Activated CD8-positive, alpha-beta memory T cell treated with anti-CD3 and anti-CD28 coated beads, Interleukin-2, amount 50 U/mL, for 4 hours (primary cell): ENCODE data around the gene ARL4A.
"Not testable (repeated sequence)": the region's sequence is repeated elsewhere in the genome, so short reads cannot be mapped to it uniquely, and the experiment has no call there.

Source experiments
- DNase-seq: peaks from one replicate; pipeline ENCODE4 v3.0.0-alpha.2; 2020

The ARL4A gene

DNA sequence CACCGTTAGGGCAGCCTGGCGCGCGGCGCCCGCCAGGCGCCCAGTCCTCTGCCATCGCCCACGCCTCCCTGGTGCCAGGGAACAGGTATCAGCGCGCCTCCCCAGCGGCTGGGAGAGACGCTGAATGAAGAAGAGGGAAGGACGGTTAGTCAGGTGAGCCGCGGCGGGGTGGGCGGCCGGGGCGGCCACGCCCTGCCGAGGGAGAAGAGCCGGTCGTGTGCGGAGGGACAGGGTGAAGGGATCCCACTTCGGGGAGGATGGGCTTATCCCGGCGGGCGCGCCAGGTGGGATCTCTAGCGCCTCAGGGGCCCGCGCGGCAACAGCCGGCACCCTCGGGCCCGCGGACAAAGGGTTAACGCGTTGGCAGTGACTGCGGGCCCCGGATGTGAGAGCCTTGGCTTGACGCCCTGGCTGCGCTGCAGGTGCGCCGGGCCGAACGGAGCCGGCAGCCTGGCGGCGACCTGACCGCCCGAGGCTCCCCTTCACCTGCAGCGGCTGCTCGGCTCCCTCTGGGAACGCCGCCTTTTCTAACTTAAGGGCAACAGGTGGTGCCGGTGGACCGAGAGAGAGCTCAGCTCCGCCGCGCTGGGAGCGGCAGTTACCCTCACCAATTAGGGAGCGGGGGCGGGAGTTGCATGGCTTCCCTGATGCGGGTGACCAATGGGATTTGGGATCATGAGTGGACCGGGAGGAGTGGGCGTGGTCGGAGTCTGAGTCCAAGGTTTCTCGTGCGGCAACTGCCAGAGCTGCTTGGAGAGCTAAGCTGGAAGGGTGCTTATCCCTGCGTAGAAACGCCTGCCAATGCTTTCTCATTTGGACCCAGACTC, at the start of gene ARL4A:
Gene ARL4A, plus strand, starts transcription at position 743 of the 827 bp plus-strand sequence. CDS start 622 bp downstream, outside the sequence.
- peak; percentile 87 for DNase-seq

DNA sequence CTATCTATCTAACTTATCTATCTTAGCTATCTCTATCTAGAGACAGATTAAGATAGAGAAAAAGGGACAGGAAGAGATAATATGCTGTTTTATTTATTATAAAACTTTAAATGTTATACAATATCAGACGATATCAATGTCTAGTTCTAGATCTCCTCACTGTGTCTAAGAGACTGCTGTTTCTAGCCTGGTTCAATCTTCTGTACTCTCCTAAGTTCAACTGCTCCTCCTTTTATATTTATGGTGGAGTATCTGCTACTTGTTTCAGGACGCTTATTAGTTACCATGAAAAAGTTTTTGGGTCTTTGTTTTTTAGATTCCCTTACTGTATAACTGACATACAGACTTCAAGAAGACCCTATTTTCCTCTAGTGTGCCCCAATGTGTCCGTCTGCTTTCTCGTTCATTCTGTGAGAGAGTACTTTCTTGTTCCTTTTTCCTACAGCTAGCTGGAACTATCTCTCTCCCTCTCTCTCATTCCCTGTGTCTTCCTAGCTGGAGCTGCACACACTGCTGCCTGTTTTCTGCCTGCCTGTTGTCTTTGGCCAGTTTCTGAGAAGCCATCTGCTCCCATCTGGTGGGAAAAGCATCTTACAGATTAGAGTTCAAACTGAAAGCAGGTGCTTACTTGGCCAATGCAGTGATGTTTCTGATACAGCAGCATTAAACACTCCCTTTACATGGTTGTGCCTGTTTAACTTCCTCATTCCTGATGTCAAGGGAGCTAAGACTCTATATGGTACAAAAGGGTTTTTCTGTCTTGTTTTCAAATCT, 49.4 kb upstream of the ARL4A start:
- no peak for DNase-seq

DNA sequence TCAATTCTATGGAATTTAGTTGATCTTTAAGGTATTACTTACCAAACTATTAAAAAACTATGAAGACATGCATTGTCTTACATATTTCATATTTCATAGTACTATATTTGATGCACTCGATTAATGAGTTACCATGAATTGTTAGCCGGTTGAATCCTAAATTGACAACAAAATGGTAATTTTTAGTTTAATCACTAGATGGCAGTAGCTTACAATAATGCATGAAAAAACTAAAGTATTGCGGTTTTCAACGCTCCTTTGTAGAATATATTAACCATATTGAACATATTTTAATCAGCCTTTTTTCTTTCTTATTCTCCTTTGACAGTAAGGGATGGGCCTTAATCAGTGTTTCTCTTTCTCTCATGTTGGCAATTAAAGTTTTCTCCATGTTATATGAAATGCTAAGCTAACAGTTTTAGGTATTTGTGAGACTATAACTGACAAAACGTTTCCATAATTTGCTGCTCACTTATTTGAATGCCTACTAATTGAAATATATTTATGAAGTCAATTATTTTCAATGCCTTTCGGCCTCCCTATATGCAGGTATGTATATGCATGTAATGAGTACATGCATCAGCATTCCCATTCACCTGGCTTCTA, 48.5 kb upstream of the ARL4A start:
- DNase-seq, result no peak

GRCh38 chr7:12640299-12641096, 46.9 kb upstream of the ARL4A start:
- DNase-seq, result no peak

DNA sequence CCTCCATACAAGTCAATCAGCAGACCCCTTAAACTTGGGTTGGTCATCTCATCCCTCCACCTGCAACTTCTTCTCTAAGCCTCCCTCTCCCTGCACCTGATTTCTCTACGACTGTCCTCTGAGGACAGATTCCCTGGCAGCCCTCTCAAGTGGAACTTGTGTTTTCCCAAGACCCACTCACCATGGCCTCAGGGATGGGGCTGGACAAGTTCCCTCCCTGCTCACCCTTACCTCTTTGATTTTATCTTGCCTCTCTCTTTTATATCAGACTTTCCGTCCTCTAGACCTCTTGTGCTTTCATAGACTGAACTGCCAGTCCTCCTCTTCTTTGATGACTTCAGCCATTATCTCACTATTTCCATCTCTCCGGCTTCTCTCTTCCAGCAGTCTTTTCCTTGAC, 46.2 kb upstream of the ARL4A start:
- DNase-seq, result no peak

DNA sequence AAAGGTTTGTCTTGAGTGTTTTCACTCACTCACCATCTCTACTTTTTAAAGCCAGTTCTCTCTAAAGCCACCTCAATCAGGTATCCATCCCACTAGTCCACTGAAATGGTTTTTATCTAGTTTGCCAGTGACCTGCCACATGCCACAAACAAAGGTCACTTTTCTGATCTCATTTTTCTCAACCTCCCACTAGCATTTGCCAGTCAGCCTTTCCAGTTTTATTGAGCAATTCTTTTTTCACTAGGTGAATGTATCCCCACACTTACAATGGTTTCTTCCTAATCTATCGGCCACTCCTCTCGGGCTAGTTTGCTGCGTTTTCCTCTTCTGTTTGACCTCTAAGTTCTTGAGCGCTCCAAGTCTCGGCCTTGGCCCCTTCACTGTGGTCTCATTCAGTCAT, 44.9 kb upstream of the ARL4A start:
- DNase-seq, result no peak

DNA sequence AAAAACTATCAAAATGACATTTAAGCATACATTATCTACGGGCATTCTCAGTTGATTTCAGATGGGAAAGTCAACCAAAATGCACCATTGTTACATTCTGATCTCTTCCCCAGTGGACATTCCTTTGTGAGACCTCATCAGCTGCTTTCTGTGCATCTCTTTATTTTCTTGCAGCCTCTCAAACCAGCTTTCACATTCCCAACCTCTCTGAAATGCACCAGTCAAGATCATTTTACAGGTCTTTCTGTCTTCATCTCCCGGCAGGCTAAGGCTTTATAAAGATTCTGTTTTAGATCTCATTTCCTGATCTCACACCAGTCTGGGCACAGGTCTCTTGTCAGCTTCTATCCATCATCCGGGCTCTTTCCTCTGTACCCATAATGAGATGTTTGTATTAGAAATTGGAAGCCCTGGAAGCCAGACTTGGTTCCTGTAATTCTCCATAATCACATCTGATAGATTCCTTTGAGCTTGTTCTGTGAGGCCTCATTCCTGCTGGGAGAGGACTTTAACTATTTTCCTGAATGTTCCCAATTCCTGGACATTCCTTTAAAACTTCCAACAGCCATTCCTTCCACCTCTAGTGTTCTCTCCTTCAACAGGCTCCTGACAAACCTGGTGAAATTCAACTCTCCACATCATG, 44.3 kb upstream of the ARL4A start:
- DNase-seq, result no peak

DNA sequence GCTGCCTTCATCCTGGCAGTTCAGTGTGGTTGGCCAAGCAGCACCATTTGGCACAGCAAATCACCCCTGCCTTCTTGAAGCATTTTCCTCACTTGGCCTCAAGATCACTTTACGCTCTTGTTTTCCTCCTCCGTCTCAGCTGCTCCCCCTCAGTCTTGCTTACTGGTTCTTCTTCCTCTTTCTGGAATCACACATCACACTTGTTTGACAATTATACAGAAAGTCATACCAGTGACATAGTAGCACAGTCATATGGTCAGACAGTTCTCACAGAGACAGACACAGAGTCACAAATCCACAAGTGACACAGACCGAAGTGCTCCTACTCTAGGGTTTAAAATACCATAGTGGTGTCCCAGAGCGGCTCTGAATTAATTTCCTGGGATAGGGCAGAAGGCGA, 43.8 kb upstream of the ARL4A start:
- no peak for DNase-seq

GRCh38 chr7:12645212-12645611, 42.2 kb upstream of the ARL4A start:
- DNase-seq, result not testable (repeated sequence)

GRCh38 chr7:12646139-12646538, 41.3 kb upstream of the ARL4A start:
- DNase-seq, result no peak

GRCh38 chr7:12647364-12648219, 39.8 kb upstream of the ARL4A start:
- DNase-seq, result no peak

- no peak for DNase-seq
Observed at GRCh38 chr7:12648704-12649261, 38.6 kb upstream of the ARL4A start.

GRCh38 chr7:12649348-12649747, 38.1 kb upstream of the ARL4A start:
- DNase-seq, result no peak

DNA sequence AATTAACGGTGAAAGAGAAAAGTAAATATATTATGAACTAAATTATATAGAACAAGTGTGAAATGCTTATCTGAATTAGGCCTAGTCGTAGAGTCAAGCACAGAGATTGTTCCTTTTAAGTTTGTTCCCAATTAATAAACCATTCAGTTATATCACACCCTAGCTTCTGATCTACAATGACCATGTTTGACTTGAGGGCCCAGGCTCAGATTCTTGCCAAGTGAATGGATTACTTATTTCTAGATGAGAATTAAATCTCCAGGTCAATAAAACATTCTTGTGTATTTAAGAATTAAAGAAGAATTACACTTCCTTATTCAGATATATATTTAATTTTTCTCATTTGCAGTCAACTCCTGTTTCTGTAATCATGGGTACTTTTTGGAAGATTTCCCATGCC, 37.4 kb upstream of the ARL4A start:
- DNase-seq, result no peak

DNA sequence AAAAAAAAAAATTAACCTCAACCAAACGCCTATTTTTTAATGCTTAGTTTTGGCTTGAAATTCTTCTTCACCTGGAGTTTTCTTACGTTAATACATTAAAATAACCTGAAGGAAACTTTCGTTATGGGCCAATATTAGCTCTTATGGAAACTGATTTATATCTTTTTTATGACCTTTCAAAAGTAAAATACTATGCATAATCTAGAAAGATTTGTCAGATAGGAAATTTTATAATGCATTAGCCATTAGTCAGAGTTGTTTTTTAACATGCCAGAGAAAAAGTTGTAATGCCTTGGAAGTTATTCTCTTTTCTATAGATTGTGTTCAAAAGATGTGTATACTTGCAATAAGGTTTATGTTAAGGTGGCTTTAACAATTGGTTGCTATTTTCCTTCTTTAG, 34.3 kb upstream of the ARL4A start:
- DNase-seq, result no peak

DNA sequence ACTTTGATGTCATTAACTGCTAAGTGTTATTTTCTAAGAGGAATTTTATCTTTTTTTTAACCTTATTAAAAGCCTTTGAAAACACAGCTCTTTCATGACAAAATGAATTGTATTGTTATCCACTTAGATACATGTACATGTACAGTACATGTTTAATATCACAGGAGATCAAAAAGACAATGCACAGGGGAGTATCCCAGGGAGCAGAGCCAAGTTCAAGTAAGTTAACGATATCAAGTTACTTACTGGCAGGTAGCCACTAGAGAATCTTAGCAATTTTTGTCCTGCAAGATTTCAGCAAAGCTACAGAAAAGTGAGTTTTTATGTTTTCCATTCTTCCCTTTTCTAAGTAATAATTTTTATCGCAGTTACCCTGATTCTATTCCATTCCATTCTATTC, 33.9 kb upstream of the ARL4A start:
- DNase-seq, result no peak

DNA sequence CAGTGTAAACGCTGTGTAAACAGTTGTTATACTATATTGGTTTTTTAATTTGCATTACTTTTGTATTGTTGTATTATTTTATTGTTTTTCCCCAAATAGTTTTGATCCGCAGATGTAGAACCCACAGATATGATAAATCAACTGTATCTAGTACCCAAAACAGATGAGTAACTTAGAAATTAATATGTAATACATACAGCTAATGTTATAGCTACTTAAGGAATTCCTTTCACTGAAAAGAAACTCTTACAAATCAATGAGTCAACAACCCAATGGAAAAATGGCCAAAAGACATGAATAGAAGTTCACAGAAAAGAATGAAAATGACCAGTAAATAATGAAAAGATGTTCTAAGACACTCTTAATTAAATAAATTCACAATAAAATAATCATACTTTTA, 32.3 kb upstream of the ARL4A start:
- no peak for DNase-seq

GRCh38 chr7:12660423-12660822, 27.0 kb upstream of the ARL4A start:
- DNase-seq, result not testable (repeated sequence)

DNA sequence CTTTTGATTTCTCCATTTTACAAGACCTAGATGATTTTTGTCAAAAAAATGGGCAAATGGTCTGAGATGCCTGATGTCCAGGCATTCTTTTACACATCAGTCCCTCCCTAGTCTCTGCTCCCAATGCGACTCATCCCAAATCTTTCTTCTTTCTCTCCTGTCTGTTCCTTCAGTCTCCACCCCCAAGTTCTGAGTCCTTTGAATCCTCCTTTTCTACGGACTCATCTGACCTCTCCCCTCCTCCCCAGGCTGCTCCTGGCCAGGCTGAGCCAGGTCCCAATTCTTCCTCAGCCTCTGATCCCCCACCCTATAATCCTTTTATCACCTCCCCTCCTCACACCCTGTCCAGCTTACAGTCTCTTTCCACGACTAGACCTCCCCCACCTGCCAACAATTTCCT, 26.4 kb upstream of the ARL4A start:
- DNase-seq, result not testable (repeated sequence)

- no peak for DNase-seq
Observed at GRCh38 chr7:12661581-12661980, 25.9 kb upstream of the ARL4A start.
